ENCODE measurements around the gene SNN. TPM values are rescaled to one million over a fixed set of nuclear protein-coding genes. Genes with fewer than 3 reads are reported as not detected.

SNN gene
- total RNA-seq, 1 donor from 2014 or later, result 23.4 TPM

GRCh38 chr16:11626657-11627291 lies 41.5 kb upstream of the SNN start:
- H3K9me3 Mint-ChIP-seq (ENCODE audit: unreplicated experiment), result no peaks in the 10 kb centered on the region
- DNase-seq (ENCODE audit: extremely low spot score, unreplicated experiment), result no peak
- H3K27me3 Mint-ChIP-seq (ENCODE audit: unreplicated experiment), result no peaks in the 10 kb centered on the region
- TF ChIP-seq CTCF (IDR thresholded peaks at IDR 0.05), result no peak
- H3K4me1 Mint-ChIP-seq (ENCODE audit: unreplicated experiment), result peaks cover 74% of the 10 kb centered on the region
- H3K36me3 Mint-ChIP-seq (ENCODE audit: unreplicated experiment), result no peaks in the 10 kb centered on the region
- H3K27ac Mint-ChIP-seq (ENCODE audit: unreplicated experiment), result peak overlapping the region; percentile 34
- H3K4me3 Mint-ChIP-seq (ENCODE audit: unreplicated experiment), result no peak overlapping the region

- Mint-ChIP-seq H3K36me3 (ENCODE audit: unreplicated experiment) (no peaks in the 10 kb centered on the region), H3K27ac (ENCODE audit: unreplicated experiment) (no peak overlapping the region), H3K27me3 (ENCODE audit: unreplicated experiment) (no peaks in the 10 kb centered on the region), H3K4me1 (ENCODE audit: unreplicated experiment) (peaks cover 74% of the 10 kb centered on the region), H3K9me3 (ENCODE audit: unreplicated experiment) (no peaks in the 10 kb centered on the region), H3K4me3 (ENCODE audit: unreplicated experiment) (no peak overlapping the region)
- DNase-seq (ENCODE audit: extremely low spot score, unreplicated experiment), result no peak
- no peak for TF ChIP-seq CTCF (IDR thresholded peaks at IDR 0.05)
These were observed 41.0 kb upstream of the SNN start for GRCh38 chr16:11627292-11627663.

GRCh38 chr16:11627822-11628457 lies 40.3 kb upstream of the SNN start:
- DNase-seq (ENCODE audit: extremely low spot score, unreplicated experiment), result no peak
- no peaks in the 10 kb centered on the region for H3K36me3 Mint-ChIP-seq (ENCODE audit: unreplicated experiment)
- peak overlapping the region; percentile 71 for H3K27ac Mint-ChIP-seq (ENCODE audit: unreplicated experiment)
- no peaks in the 10 kb centered on the region for H3K27me3 Mint-ChIP-seq (ENCODE audit: unreplicated experiment)
- no peak overlapping the region for H3K4me3 Mint-ChIP-seq (ENCODE audit: unreplicated experiment)
- peaks cover 77% of the 10 kb centered on the region for H3K4me1 Mint-ChIP-seq (ENCODE audit: unreplicated experiment)
- TF ChIP-seq CTCF (IDR thresholded peaks at IDR 0.05), result no peak
- H3K9me3 Mint-ChIP-seq (ENCODE audit: unreplicated experiment), result no peaks in the 10 kb centered on the region

GRCh38 chr16:11629071-11630030 lies 38.9 kb upstream of the SNN start:
- Mint-ChIP-seq H3K36me3 (ENCODE audit: unreplicated experiment) (no peaks in the 10 kb centered on the region), H3K4me1 (ENCODE audit: unreplicated experiment) (peaks cover 85% of the 10 kb centered on the region), H3K9me3 (ENCODE audit: unreplicated experiment) (no peaks in the 10 kb centered on the region), H3K4me3 (ENCODE audit: unreplicated experiment) (no peak overlapping the region), H3K27me3 (ENCODE audit: unreplicated experiment) (no peaks in the 10 kb centered on the region), H3K27ac (ENCODE audit: unreplicated experiment) (peak overlapping the region; percentile 56)
- DNase-seq (ENCODE audit: extremely low spot score, unreplicated experiment), result no peak
- TF ChIP-seq CTCF (IDR thresholded peaks at IDR 0.05), result no peak

Data from osteocyte (in vitro differentiated cells).